IMR-90 (cell line): Measurements from ENCODE around the gene MYBPHL. TPM values are rescaled to one million over a fixed set of nuclear protein-coding genes. Genes with fewer than 3 reads are reported as not detected.

Source experiments
- ATAC-seq: fragments of 200-7000 bp; cut with Tn5 transposase; 2 replicates; pipeline ENCODE4 v1.9.1; 2020; ENCODE audit warnings: low read depth, mild to moderate bottlenecking, moderate library complexity
- BruUV-seq: library from RNA; stranded (reverse); fragments of 400-500 nt; replicated peaks from 2 replicates; lab custom pipeline; 2021; lab: Mats Ljungman, UMichigan
- CTCF ChIA-PET: fragments of 300-600 bp; formaldehyde crosslinking; extraction: SDS; loops from one replicate; lab custom pipeline; 2021; ENCODE audit warnings: antibody characterized with exemption; lab: Yijun Ruan, JAX
- POLR2A ChIA-PET: fragments of 300-600 bp; sonication (Branson Sonifier 250); formaldehyde crosslinking; loops from one replicate; lab custom pipeline; 2022; ENCODE audit warnings: antibody characterized with exemption; ENCODE audit not compliant: unreplicated experiment; lab: Charles Lee
- DNase-seq: peaks from one replicate; pipeline ENCODE4 v3.0.0; 2013
- H2AFZ ChIP-seq: replicated peaks from 2 replicates; pipeline ENCODE3; 2013; ENCODE audit warnings: low read length, mild to moderate bottlenecking; ENCODE audit not compliant: poor library complexity
- H2AK5ac ChIP-seq: 2 replicates; pipeline ENCODE4 v1.6.1; 2013; ENCODE audit warnings: low read depth, low read length, inconsistent platforms
- H2AK9ac ChIP-seq: replicated peaks from 2 replicates; pipeline ENCODE3; 2013; ENCODE audit warnings: mild to moderate bottlenecking, low read depth, low read length, moderate library complexity; ENCODE audit not compliant: poor library complexity
- H2BK120ac ChIP-seq: 2 replicates; pipeline ENCODE4 v1.6.1; 2013; ENCODE audit warnings: low read depth, low read length, inconsistent platforms
- H2BK15ac ChIP-seq: 3 replicates; pipeline ENCODE4 v1.6.1; 2013; ENCODE audit warnings: low read depth, low read length, inconsistent platforms
- H2BK20ac ChIP-seq: 2 replicates; pipeline ENCODE4 v1.6.1; 2013; ENCODE audit warnings: low read depth, mild to moderate bottlenecking, inconsistent platforms, low read length, moderate library complexity
- H2BK5ac ChIP-seq: 2 replicates; pipeline ENCODE4 v1.6.1; 2013; ENCODE audit warnings: mild to moderate bottlenecking, low read depth, low read length, inconsistent platforms; ENCODE audit not compliant: poor library complexity, severe bottlenecking
- H3K14ac ChIP-seq: replicated peaks from 2 replicates; pipeline ENCODE4 v1.6.1; 2013; ENCODE audit warnings: low read depth, low read length, inconsistent platforms
- H3K18ac ChIP-seq: 2 replicates; pipeline ENCODE4 v1.6.1; 2013; ENCODE audit warnings: low read depth, low read length, control low read depth
- H3K23ac ChIP-seq: 2 replicates; pipeline ENCODE4 v1.6.1; 2013; ENCODE audit warnings: low read depth, low read length, inconsistent platforms
- H3K27ac ChIP-seq: 2 replicates; pipeline ENCODE4 v1.5.1; 2013; ENCODE audit warnings: mild to moderate bottlenecking, control low read depth, low read length; ENCODE audit not compliant: insufficient read depth
- H3K27me3 ChIP-seq: 2 replicates; pipeline ENCODE4 v1.6.1; 2013; ENCODE audit warnings: low read length; ENCODE audit not compliant: control insufficient read depth, insufficient read depth
- H3K36me3 ChIP-seq: 2 replicates; pipeline ENCODE4 v1.6.1; 2013; ENCODE audit warnings: low read length, mixed read lengths; ENCODE audit not compliant: control insufficient read depth, insufficient read depth
- H3K4ac ChIP-seq: 2 replicates; pipeline ENCODE4 v1.6.1; 2013; ENCODE audit warnings: low read depth, low read length, inconsistent platforms
- H3K4me1 ChIP-seq: 2 replicates; pipeline ENCODE4 v1.6.1; 2013; ENCODE audit warnings: low read length, mixed read lengths; ENCODE audit not compliant: control insufficient read depth, insufficient read depth
- H3K4me2 ChIP-seq: 2 replicates; pipeline ENCODE4 v1.6.1; 2013; ENCODE audit warnings: low read depth, mild to moderate bottlenecking, control low read depth, low read length, moderate library complexity
- H3K4me3 ChIP-seq: 2 replicates; pipeline ENCODE4 v1.5.1; 2013; ENCODE audit warnings: low read depth, mild to moderate bottlenecking, control low read depth, low read length, moderate library complexity; ENCODE audit not compliant: insufficient read depth
- H3K56ac ChIP-seq: 2 replicates; pipeline ENCODE4 v1.6.1; 2013; ENCODE audit warnings: low read length, inconsistent platforms; ENCODE audit not compliant: insufficient read depth; ENCODE audit errors: extremely low read depth
- H3K79me1 ChIP-seq, 2 experiments: 2 replicates each; pipeline ENCODE4 v1.6.1; 2013; ENCODE audit warnings: low read length in 2 of 2, inconsistent platforms in 1 of 2, low read depth in 1 of 2
- H3K9ac ChIP-seq: 2 replicates; pipeline ENCODE4 v1.6.1; 2013; ENCODE audit warnings: low read depth, low read length, control low read depth
- H3K9me1 ChIP-seq: 2 replicates; pipeline ENCODE4 v1.6.1; 2013; ENCODE audit warnings: low read length, inconsistent platforms; ENCODE audit not compliant: insufficient read depth
- H3K9me3 ChIP-seq: 2 replicates; pipeline ENCODE4 v1.6.1; 2013; ENCODE audit warnings: low read length; ENCODE audit not compliant: control insufficient read depth, insufficient read depth
- H4K20me1 ChIP-seq: 2 replicates; pipeline ENCODE4 v1.6.1; 2013; ENCODE audit warnings: low read length, inconsistent platforms; ENCODE audit not compliant: insufficient read depth
- H4K5ac ChIP-seq: 2 replicates; pipeline ENCODE4 v1.6.1; 2013; ENCODE audit warnings: mild to moderate bottlenecking, low read depth, low read length, control low read depth
- H4K8ac ChIP-seq, 2 experiments: 2 replicates each; pipeline ENCODE4 v1.6.1; 2013; ENCODE audit warnings: low read depth in 2 of 2, low read length in 2 of 2, control low read depth in 1 of 2, inconsistent platforms in 1 of 2
- H4K91ac ChIP-seq: 2 replicates; pipeline ENCODE4 v1.6.1; 2013; ENCODE audit warnings: low read depth, low read length, inconsistent platforms; ENCODE audit not compliant: insufficient read depth
- BHLHE40 ChIP-seq: fragments of 150-350 bp; IDR thresholded peaks from 2 replicates; pipeline ENCODE4 v1.6.1; 2016; ENCODE audit warnings: mild to moderate bottlenecking, low read depth, low read length
- CEBPB ChIP-seq: IDR thresholded peaks from 2 replicates; pipeline ENCODE4 v1.6.1; 2012; ENCODE audit warnings: low read depth, low read length, improper control_type of control experiment
- ELK1 ChIP-seq: fragments of 150-350 bp; IDR thresholded peaks from 2 replicates; pipeline ENCODE4 v1.6.1; 2016; ENCODE audit warnings: low read depth, mild to moderate bottlenecking, low read length, moderate library complexity, borderline replicate concordance
- FOS ChIP-seq: fragments of 150-350 bp; IDR thresholded peaks from 2 replicates; pipeline ENCODE4 v1.6.1; 2016; ENCODE audit warnings: low read depth, low read length
- MXI1 ChIP-seq: IDR thresholded peaks from 2 replicates; pipeline ENCODE4 v1.6.1; 2012; ENCODE audit warnings: low read depth, mild to moderate bottlenecking, low read length, moderate library complexity, borderline replicate concordance
- NFE2L2 ChIP-seq: fragments of 150-350 bp; IDR thresholded peaks from 2 replicates; pipeline ENCODE4 v1.6.1; 2016; ENCODE audit warnings: low read depth, mild to moderate bottlenecking, low read length
- POLR2A ChIP-seq: IDR thresholded peaks from 2 replicates; pipeline ENCODE4 v1.6.1; 2012; ENCODE audit warnings: mild to moderate bottlenecking, low read depth, low read length
- RAD21 ChIP-seq: IDR thresholded peaks from 2 replicates; pipeline ENCODE4 v1.6.1; 2012; ENCODE audit warnings: low read length, improper control_type of control experiment
- WGBS, 2 experiments: methylation state at CpG; one replicate each; pipeline versions ENCODE4 v1.1.5 to v1.1.7; 2013; ENCODE audit warnings: missing lambda C conversion rate in 2 of 2; ENCODE audit not compliant: insufficient read length in 1 of 2; ENCODE audit errors: extremely low coverage in 2 of 2; 5-methylcytosine and 5-hydroxymethylcytosine counted together
- dilution Hi-C: fragments of 300-500 bp; cut with HindIII; formaldehyde crosslinking; loops from one replicate; pipeline ENCODE4 v1.14.3; 2018; ENCODE audit warnings: low sequenced_read_pairs; ENCODE audit not compliant: unreplicated experiment
- in situ Hi-C: fragments of 300-500 bp; cut with MboI; formaldehyde crosslinking; loops from 3 replicates; pipeline ENCODE4 v1.14.3; 2019; ENCODE audit warnings: low sequenced_read_pairs, inconsistent platforms, mixed read lengths
- intact Hi-C: fragments of 100-400 bp; cut with micrococcal nuclease; formaldehyde crosslinking; loops from 2 replicates; pipeline ENCODE4 v1.10.0; 2022
- polyA plus RNA-seq, 3 experiments: library from polyadenylated mRNA; depleted of rRNA; stranded (reverse); fragments of >200 nt; gene quantifications; 2 replicates each; pipeline ENCODE4 v1.2.3, GENCODE V29; 2012; ENCODE audit warnings: low replicate concordance in 1 of 3
- total RNA-seq: library from RNA; depleted of rRNA; stranded (reverse); fragments of >200 nt; gene quantifications from 2 replicates; pipeline ENCODE4 v1.2.3, GENCODE V29; 2012
- TF ChIP-seq, protein P1 (sequence below): fragments of 150-350 bp; IDR thresholded peaks from 2 replicates; pipeline ENCODE4 v1.6.1; 2017; ENCODE audit warnings: mild to moderate bottlenecking, antibody characterized with exemption, low read length, low read depth
- TF ChIP-seq, protein P2 (sequence below): conservative IDR thresholded peaks from 2 replicates; pipeline ENCODE4 v1.5.1; 2012; ENCODE audit warnings: mild to moderate bottlenecking, low read depth, low read length, improper control_type of control experiment

The MYBPHL gene
- total and polyA plus RNA-seq, 2 of the 4 experiments (the other 2 are of a cell fraction) = 0.07 TPM; not detected in 1

DNA sequence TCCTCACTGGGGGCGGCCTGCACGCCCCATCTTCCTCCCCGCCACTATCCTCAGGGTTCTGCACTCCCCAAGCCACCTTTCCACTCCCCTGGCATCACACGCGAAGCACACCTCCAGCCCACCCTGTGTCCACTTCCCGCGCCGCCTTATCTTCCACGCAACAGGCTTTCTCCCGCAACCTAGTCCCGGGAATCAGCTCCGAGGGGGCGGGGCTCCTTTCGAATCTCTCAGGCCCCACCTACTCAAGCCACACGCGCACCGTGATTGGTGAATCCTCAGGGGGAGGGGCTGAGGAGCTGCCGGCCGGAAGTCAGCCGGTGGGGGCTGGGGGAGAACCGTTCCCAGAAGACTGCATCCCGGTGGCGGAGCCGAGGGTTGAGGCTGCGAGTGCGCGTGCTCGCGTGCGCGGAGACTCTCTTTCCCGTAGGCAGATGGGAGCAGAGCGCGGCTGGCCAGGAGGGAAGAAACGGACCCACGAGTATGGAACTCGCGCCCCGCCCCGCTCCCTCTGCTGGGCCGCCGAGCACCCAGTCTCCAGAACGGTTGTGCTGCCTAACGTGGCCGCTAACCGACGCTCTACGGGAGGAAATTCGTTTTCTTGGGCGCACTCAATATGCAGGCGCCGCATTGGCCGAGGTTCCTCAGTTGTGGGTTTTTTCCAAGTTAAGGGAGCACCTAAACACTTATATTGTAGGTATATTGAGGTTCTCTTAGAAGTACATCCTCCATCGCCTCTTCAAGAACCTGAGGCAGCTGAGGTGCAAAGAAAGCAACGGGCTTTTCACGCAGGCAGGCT is 23.7 kb downstream of the MYBPHL start, which contains the start of gene PSRC1 (continued):
- TF ChIP-seq RAD21 (peak; percentile 67), CEBPB (no peak), BHLHE40 (peak; percentile 49; the same call in 1 of the 2 replicates), FOS (no peak)

DNA sequence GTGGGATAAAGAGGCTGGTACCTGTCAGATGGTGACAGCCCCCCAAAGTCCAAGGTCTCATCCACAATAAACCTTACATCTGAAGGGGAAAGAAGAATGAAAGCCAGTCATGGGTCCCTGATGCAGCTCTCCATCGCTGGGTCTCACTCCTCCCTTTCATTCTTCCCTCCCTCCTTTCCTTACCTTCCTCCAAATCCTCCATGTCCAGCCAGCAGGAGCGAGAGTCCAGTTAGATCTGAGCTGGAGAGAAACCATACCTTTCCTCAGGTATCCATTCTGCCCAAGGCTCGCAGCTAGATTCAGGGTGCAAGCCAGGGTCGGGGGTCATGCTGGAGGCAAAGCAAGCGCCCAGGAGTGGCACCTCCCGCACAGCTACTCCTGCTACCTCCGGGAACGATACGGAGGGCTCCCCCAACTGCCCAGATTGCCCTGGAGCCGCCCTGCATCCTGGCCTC is 24.3 kb downstream of the MYBPHL start:
- Histone ChIP-seq H4K91ac (peak overlapping the region; percentile 71), H2BK5ac (peak overlapping the region; percentile 73), H3K18ac (peak overlapping the region; percentile 17), H2BK15ac (peak overlapping the region; percentile 12; the same call in 1 of the 3 replicates), H3K9me1 (peaks cover 4% of the 10 kb centered on the region; the same call in 1 of the 2 replicates), H3K4ac (peak overlapping the region; percentile 85), H4K5ac (0 out of 2 replicates have a peak overlapping the region, but pooled peaks have one; percentile 21), H4K20me1 (no peaks in the 10 kb centered on the region), H3K4me1 (peaks cover 5% of the 10 kb centered on the region), H3K23ac (peak overlapping the region; percentile 93), H3K36me3 (peaks cover 6% of the 10 kb centered on the region), H2AFZ (peak overlapping the region; percentile 95), H3K56ac (peak overlapping the region; percentile 72), H2BK20ac (no peak overlapping the region), H2BK120ac (peak overlapping the region; percentile 60; the same call in 1 of the 2 replicates), H2AK5ac (peak overlapping the region; percentile 63), H3K9me3 (no peaks in the 10 kb centered on the region), H3K4me3 (peak overlapping the region; percentile 63), H2AK9ac (peak overlapping the region; percentile 88), H3K79me1 (peaks cover 15 to 50% of the 10 kb centered on the region in 2 experiments), H3K9ac (peak overlapping the region; percentile 82), H3K4me2 (peak overlapping the region; percentile 96), H3K27ac (peak overlapping the region; percentile 73), H4K8ac (peak overlapping the region; percentile 32 to 74; a peak in 3 of 4 replicates), H3K14ac (peak overlapping the region; percentile 48), H3K27me3 (no peaks in the 10 kb centered on the region)
- dilution Hi-C loops = no loop called here
- CTCF ChIA-PET = interaction anchor here (0.6 to 1.2 kb wide), 5 partner anchors 25 to 115 kb away, joined by 3 to 4 read pairs (median 3); partner anchors contain the start of gene SORT1
- in situ Hi-C loops = no loop called here
- POLR2A ChIA-PET = interaction anchor here (0.8 to 1.6 kb wide), 3 partner anchors 13 to 88 kb away, joined by 3 read pairs; no protein-coding TSS in a partner anchor
- WGBS, 2 experiments = 0% methylated on average over 7 of the region's 10 CpGs; no CpG with 5 or more reads in 1 of the 2 experiments
- no peak for DNase-seq
- BruUV-seq = no TSS peak
- TF ChIP-seq FOS (no peak), BHLHE40 (no peak), ELK1 (no peak), RAD21 (no peak), MXI1 (no peak), POLR2A (no peak), NFE2L2 (no peak)
- TF ChIP-seq, protein P1, sequence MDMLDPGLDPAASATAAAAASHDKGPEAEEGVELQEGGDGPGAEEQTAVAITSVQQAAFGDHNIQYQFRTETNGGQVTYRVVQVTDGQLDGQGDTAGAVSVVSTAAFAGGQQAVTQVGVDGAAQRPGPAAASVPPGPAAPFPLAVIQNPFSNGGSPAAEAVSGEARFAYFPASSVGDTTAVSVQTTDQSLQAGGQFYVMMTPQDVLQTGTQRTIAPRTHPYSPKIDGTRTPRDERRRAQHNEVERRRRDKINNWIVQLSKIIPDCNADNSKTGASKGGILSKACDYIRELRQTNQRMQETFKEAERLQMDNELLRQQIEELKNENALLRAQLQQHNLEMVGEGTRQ = no peak
- TF ChIP-seq, protein P2, sequence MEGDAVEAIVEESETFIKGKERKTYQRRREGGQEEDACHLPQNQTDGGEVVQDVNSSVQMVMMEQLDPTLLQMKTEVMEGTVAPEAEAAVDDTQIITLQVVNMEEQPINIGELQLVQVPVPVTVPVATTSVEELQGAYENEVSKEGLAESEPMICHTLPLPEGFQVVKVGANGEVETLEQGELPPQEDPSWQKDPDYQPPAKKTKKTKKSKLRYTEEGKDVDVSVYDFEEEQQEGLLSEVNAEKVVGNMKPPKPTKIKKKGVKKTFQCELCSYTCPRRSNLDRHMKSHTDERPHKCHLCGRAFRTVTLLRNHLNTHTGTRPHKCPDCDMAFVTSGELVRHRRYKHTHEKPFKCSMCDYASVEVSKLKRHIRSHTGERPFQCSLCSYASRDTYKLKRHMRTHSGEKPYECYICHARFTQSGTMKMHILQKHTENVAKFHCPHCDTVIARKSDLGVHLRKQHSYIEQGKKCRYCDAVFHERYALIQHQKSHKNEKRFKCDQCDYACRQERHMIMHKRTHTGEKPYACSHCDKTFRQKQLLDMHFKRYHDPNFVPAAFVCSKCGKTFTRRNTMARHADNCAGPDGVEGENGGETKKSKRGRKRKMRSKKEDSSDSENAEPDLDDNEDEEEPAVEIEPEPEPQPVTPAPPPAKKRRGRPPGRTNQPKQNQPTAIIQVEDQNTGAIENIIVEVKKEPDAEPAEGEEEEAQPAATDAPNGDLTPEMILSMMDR = no peak
- ATAC-seq = peak; percentile 33
- intact Hi-C loops = loop anchor here (1.0 to 10.0 kb wide), 2 partner anchors 117 to 342 kb away; no protein-coding TSS in a partner anchor
